Panc1 (cell line): ENCODE data around the gene NFX1. TPM values are rescaled to one million over a fixed set of nuclear protein-coding genes. Genes with fewer than 3 reads are reported as not detected.

Experiments
- ATAC-seq: fragments of 200-7000 bp; cut with Tn5 transposase; 2 replicates; pipeline ENCODE4 v1.9.1; 2020; ENCODE audit warnings: mild to moderate bottlenecking, moderate library complexity
- BruUV-seq: library from RNA; stranded (reverse); fragments of 400-500 nt; replicated peaks from 2 replicates; lab custom pipeline; 2021; lab: Mats Ljungman, UMichigan
- CTCF ChIA-PET: fragments of 300-600 bp; sonication (Branson Sonifier 250); formaldehyde crosslinking; loops from one replicate; lab custom pipeline; 2022; ENCODE audit warnings: antibody characterized with exemption; lab: Charles Lee
- POLR2A ChIA-PET: fragments of 300-600 bp; sonication (Branson Sonifier 250); formaldehyde crosslinking; loops from one replicate; lab custom pipeline; 2022; ENCODE audit warnings: antibody characterized with exemption; lab: Charles Lee
- DNase-seq: peaks from one replicate; pipeline ENCODE4 v3.0.0-alpha.2; 2010; ENCODE audit warnings: low read depth, low spot score
- H3K27ac ChIP-seq: 2 replicates; pipeline ENCODE4 v1.5.1; 2011; ENCODE audit warnings: mild to moderate bottlenecking, low read length, inconsistent platforms
- H3K27me3 ChIP-seq: fragments of 200-500 bp; sonication (Bioruptor generic); 2 replicates; pipeline ENCODE4 v1.6.0; 2014; ENCODE audit warnings: low read length, inconsistent platforms; ENCODE audit not compliant: control insufficient read depth, insufficient read depth
- H3K36me3 ChIP-seq: fragments of 200-500 bp; sonication (Bioruptor generic); 2 replicates; pipeline ENCODE4 v1.5.1; 2014; ENCODE audit warnings: inconsistent platforms, mild to moderate bottlenecking, low read length, moderate library complexity; ENCODE audit not compliant: control insufficient read depth, insufficient read depth
- H3K4me1 ChIP-seq: 2 replicates; pipeline ENCODE4 v1.5.1; 2011; ENCODE audit warnings: inconsistent platforms, mild to moderate bottlenecking, low read length, moderate library complexity; ENCODE audit not compliant: control insufficient read depth, insufficient read depth
- H3K4me3 ChIP-seq, 2 experiments: 2 replicates each; pipeline ENCODE4 v1.5.1; 2011 to 2012; ENCODE audit warnings: low read depth in 2 of 2, low read length in 2 of 2, mild to moderate bottlenecking in 2 of 2, inconsistent platforms in 1 of 2, moderate library complexity in 1 of 2
- H3K9me3 ChIP-seq: fragments of 200-500 bp; sonication (Bioruptor generic); 2 replicates; pipeline ENCODE4 v1.5.1; 2014; ENCODE audit warnings: low read depth, mild to moderate bottlenecking, inconsistent platforms, low read length, moderate library complexity; ENCODE audit not compliant: control insufficient read depth, insufficient read depth
- CTCF ChIP-seq: fragments of 450-650 bp; IDR thresholded peaks from 2 replicates; pipeline ENCODE4 v1.5.1; 2017; ENCODE audit warnings: mild to moderate bottlenecking
- POLR2AphosphoS5 ChIP-seq: IDR thresholded peaks from 2 replicates; pipeline ENCODE4 v1.6.1; 2012; ENCODE audit warnings: mild to moderate bottlenecking, low read depth, low read length, moderate library complexity
- REST ChIP-seq, 2 experiments: IDR thresholded peaks; 2 replicates each; pipeline ENCODE4 v1.6.1; 2011 to 2012; ENCODE audit warnings: low read depth in 2 of 2, control low read depth in 1 of 2, low read length in 1 of 2, mild to moderate bottlenecking in 1 of 2, moderate library complexity in 1 of 2; ENCODE audit not compliant: insufficient read depth in 1 of 2
- SIN3A ChIP-seq: IDR thresholded peaks from 2 replicates; pipeline ENCODE4 v1.6.1; 2012; ENCODE audit warnings: low read depth, mild to moderate bottlenecking, low read length, moderate library complexity, borderline replicate concordance; ENCODE audit not compliant: insufficient read depth
- TCF7L2 ChIP-seq: IDR thresholded peaks from 2 replicates; pipeline ENCODE4 v1.6.1; 2011; ENCODE audit warnings: mild to moderate bottlenecking, low read depth, low read length, inconsistent platforms
- in situ Hi-C: cut with HindIII; loops from 2 replicates; pipeline ENCODE4 v1.10.0; 2016; ENCODE audit warnings: low sequenced_read_pairs, low pct_unique_long_range_greater_than_20kb
- intact Hi-C: fragments of 100-400 bp; cut with micrococcal nuclease; formaldehyde crosslinking; loops from one replicate; pipeline ENCODE4 v1.10.0; 2022; ENCODE audit not compliant: unreplicated experiment
- total RNA-seq: library from RNA; stranded (reverse); gene quantifications from one replicate; pipeline ENCODE4 v1.2.1, GENCODE V29; 2021; ENCODE audit not compliant: unreplicated experiment

NFX1 gene
- total RNA-seq, 1 experiment from 2014 or later = 38.1 TPM

GRCh38 chr9:33293782-33294181 lies 3.5 kb downstream of the NFX1 start:
- in situ Hi-C loops = no loop called here
- CTCF ChIA-PET = no interaction called here
- peaks cover 24% of the 10 kb centered on the region for H3K4me1 ChIP-seq
- no peak overlapping the region for H3K27ac ChIP-seq
- H3K4me3 ChIP-seq = no peak overlapping the region
- H3K36me3 ChIP-seq = peaks cover 28% of the 10 kb centered on the region
- ATAC-seq = no peak
- no peak for TF ChIP-seq SIN3A
- no peak for TF ChIP-seq CTCF
- TF ChIP-seq POLR2AphosphoS5 = no peak
- no TSS peak for BruUV-seq
- no peak for DNase-seq
- intact Hi-C loops = no loop called here
- no peaks in the 10 kb centered on the region for H3K27me3 ChIP-seq
- H3K9me3 ChIP-seq = no peaks in the 10 kb centered on the region
- POLR2A ChIA-PET = no interaction called here

GRCh38 chr9:33294670-33295432 lies 4.5 kb downstream of the NFX1 start:
- DNase-seq = no peak
- ATAC-seq = no peak

More at GRCh38 chr9:33294670-33295432, 4.5 kb downstream of the NFX1 start:
- no peaks in the 10 kb centered on the region for H3K27me3 ChIP-seq
- TF ChIP-seq CTCF = no peak
- TF ChIP-seq TCF7L2 = no peak
- no peak for TF ChIP-seq SIN3A
- TF ChIP-seq POLR2AphosphoS5 = no peak
- TF ChIP-seq REST (IDR thresholded peaks at IDR 0.05; ENCODE audit: insufficient read depth in 1 of 2, low read depth in 2 of 2, low read length in 1 of 2) = no peak
- intact Hi-C loops = no loop called here
- CTCF ChIA-PET = no interaction called here
- H3K9me3 ChIP-seq = no peaks in the 10 kb centered on the region
- H3K36me3 ChIP-seq = peaks cover 28% of the 10 kb centered on the region
- peaks cover 19% of the 10 kb centered on the region for H3K4me1 ChIP-seq
- H3K27ac ChIP-seq = no peak overlapping the region
- in situ Hi-C loops = no loop called here
- H3K4me3 ChIP-seq = no peak overlapping the region
- POLR2A ChIA-PET = no interaction called here
- no TSS peak for BruUV-seq
